SU-DHL-6 (cell line): ENCODE results near the gene PRSS57.

Source experiments
- H2AFZ ChIP-seq: fragments of 200-600 bp; sonication (generic); 2 replicates; pipeline ENCODE4 v1.6.1; 2014; ENCODE audit warnings: low read depth, mild to moderate bottlenecking, moderate library complexity, mixed read lengths, antibody characterized with exemption, low read length; ENCODE audit not compliant: severe bottlenecking
- H3F3A ChIP-seq: fragments of 200-600 bp; shearing (Covaris generic); 2 replicates; pipeline ENCODE4 v1.6.0; 2016; ENCODE audit warnings: antibody characterized with exemption, mild to moderate bottlenecking; ENCODE audit not compliant: insufficient read depth
- H3K27ac ChIP-seq: fragments of 200-600 bp; sonication (generic); 2 replicates; pipeline ENCODE4 v1.5.1; 2016; ENCODE audit warnings: low read depth, mild to moderate bottlenecking, low read length, moderate library complexity, mixed read lengths
- H3K27me3 ChIP-seq: fragments of 200-600 bp; sonication (generic), shearing (Covaris generic); 2 replicates; pipeline ENCODE4 v1.6.0; 2014; ENCODE audit warnings: mild to moderate bottlenecking, low read length
- H3K36me3 ChIP-seq: fragments of 200-600 bp; sonication (generic); 2 replicates; pipeline ENCODE4 v1.6.1; 2014; ENCODE audit warnings: mild to moderate bottlenecking, low read length, mixed read lengths
- H3K4me2 ChIP-seq: fragments of 300-600, 200-600 bp; shearing (Covaris generic), sonication (generic); 2 replicates; pipeline ENCODE4 v1.6.0; 2014; ENCODE audit warnings: low read length, low read depth, mild to moderate bottlenecking; ENCODE audit not compliant: poor library complexity, severe bottlenecking
- H3K4me3 ChIP-seq: fragments of 200-600 bp; sonication (generic); 2 replicates; pipeline ENCODE4 v1.5.1; 2014; ENCODE audit warnings: antibody characterized with exemption, low read length, mild to moderate bottlenecking, mixed read lengths; ENCODE audit not compliant: insufficient read depth, poor library complexity, severe bottlenecking
- H3K79me2 ChIP-seq: fragments of 200-600 bp; sonication (generic); 2 replicates; pipeline ENCODE4 v1.6.1; 2014; ENCODE audit warnings: mild to moderate bottlenecking, low read length, moderate library complexity; ENCODE audit not compliant: insufficient read depth
- H3K9ac ChIP-seq: fragments of 200-600 bp; sonication (generic); 2 replicates; pipeline ENCODE4 v1.7.0; 2014; ENCODE audit warnings: mild to moderate bottlenecking, low read length
- H3K9me2 ChIP-seq: fragments of 200-600 bp; sonication (generic); replicated peaks from 2 replicates; pipeline ENCODE4 v1.6.1; 2014; ENCODE audit warnings: low read length; ENCODE audit not compliant: insufficient read depth
- H3K9me3 ChIP-seq: fragments of 200-600 bp; sonication (generic); 2 replicates; pipeline ENCODE4 v1.6.1; 2014; ENCODE audit warnings: low read length, mixed read lengths; ENCODE audit not compliant: insufficient read depth
- H4K20me1 ChIP-seq: fragments of 200-600 bp; sonication (generic); 2 replicates; pipeline ENCODE4 v1.6.1; 2014; ENCODE audit warnings: low read depth, mild to moderate bottlenecking, antibody characterized with exemption, low read length, moderate library complexity, mixed read lengths
- EZH2phosphoT487 ChIP-seq: fragments of 200-600 bp; sonication (generic), shearing (Covaris generic); conservative IDR thresholded peaks from 2 replicates; pipeline ENCODE4 v1.6.1; 2018; ENCODE audit warnings: mild to moderate bottlenecking, antibody characterized with exemption, low read length, moderate library complexity, mixed read lengths
- TF ChIP-seq, protein P1 (sequence below): fragments of 200-600 bp; sonication (generic); IDR thresholded peaks from one replicate; pipeline ENCODE4 v1.5.1; 2017; ENCODE audit warnings: antibody characterized with exemption, mild to moderate bottlenecking, low read length, moderate library complexity; ENCODE audit not compliant: insufficient read depth, poor library complexity, severe bottlenecking

Gene PRSS57

DNA sequence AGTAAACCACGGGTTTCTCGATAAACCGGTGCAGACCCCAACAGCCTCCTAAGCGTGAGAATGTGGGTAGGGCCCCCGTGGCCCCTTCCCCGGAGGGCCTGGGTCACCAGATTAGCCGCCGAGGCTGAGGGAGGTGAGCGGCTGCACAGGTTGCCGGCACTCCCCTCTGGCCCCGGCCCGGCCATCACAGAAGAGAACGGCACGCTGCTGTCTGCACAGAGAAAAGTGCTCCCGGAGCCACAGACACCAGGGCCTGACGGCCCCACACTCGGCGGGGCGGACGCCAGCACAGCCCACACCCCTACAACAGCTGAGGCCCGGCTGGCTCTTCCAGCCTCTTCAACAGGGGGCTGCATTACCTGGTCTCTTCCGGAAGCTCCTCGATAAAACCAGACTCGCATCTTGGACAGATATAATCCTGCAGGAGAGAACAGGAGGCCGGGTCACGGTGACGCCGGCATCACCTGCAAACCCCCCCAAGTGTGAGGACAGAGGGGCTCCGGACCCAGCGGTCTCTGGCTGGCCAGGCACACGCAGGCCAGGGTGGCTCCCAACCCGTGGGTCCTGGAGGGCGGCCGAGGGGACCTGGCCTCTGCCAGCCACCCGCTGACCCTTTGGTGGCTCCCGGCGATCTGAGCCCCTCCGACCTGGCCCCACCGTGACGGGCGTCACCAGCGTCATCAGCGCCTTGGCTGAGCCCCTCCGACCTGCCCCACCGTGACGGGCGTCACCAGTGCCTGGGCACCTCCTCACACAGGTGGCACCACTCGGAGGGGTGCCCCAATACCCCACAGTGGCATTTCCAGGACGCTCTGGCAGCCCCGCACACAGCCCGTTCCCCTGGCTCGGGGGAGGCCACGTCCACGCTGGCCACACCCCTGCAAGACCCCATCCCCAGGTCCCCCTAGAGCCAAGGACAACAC is 42.5 kb downstream of the PRSS57 start:
- Histone ChIP-seq H3K79me2 (peaks cover 55% of the 10 kb centered on the region), H3K9me3 (no peaks in the 10 kb centered on the region), H3K9me2 (no peaks in the 10 kb centered on the region), H3K4me2 (no peak overlapping the region), H3K4me3 (no peak overlapping the region), H3K36me3 (no peaks in the 10 kb centered on the region), H4K20me1 (peaks cover 18% of the 10 kb centered on the region), H2AFZ (no peak overlapping the region), H3K27me3 (no peaks in the 10 kb centered on the region), H3K27ac (no peak overlapping the region), H3K9ac (no peak overlapping the region), H3F3A (no peaks in the 10 kb centered on the region)
- TF ChIP-seq, protein P1, sequence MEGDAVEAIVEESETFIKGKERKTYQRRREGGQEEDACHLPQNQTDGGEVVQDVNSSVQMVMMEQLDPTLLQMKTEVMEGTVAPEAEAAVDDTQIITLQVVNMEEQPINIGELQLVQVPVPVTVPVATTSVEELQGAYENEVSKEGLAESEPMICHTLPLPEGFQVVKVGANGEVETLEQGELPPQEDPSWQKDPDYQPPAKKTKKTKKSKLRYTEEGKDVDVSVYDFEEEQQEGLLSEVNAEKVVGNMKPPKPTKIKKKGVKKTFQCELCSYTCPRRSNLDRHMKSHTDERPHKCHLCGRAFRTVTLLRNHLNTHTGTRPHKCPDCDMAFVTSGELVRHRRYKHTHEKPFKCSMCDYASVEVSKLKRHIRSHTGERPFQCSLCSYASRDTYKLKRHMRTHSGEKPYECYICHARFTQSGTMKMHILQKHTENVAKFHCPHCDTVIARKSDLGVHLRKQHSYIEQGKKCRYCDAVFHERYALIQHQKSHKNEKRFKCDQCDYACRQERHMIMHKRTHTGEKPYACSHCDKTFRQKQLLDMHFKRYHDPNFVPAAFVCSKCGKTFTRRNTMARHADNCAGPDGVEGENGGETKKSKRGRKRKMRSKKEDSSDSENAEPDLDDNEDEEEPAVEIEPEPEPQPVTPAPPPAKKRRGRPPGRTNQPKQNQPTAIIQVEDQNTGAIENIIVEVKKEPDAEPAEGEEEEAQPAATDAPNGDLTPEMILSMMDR: no peak
- TF ChIP-seq EZH2phosphoT487: no peak

DNA sequence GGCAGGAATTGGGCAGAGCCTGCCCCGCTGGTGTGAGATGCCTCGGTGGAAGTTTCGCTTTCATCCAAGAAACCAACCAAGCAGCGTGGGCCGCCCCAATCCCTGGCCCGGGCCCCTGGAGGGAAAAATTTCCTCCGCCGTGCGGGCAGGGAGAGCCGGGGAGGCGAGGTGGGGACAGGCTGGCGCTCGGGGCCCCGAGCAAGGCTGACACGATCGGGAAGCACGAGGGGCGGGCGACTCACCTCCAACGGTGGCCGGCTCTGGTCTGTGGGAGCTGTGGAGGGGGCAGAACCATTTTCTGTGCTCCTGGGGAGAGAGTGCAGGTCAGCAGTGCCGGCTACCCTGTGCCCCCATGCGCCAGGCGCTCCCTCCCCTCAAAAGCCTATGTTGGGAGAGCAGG is 43.3 kb downstream of the PRSS57 start:
- H2AFZ ChIP-seq: no peak overlapping the region
- H3K36me3 ChIP-seq: no peaks in the 10 kb centered on the region
- TF ChIP-seq EZH2phosphoT487: no peak
- TF ChIP-seq, protein P1: no peak
- H3K9ac ChIP-seq: no peak overlapping the region
- H3K79me2 ChIP-seq: peaks cover 48% of the 10 kb centered on the region
- no peaks in the 10 kb centered on the region for H3K27me3 ChIP-seq
- peaks cover 18% of the 10 kb centered on the region for H4K20me1 ChIP-seq
- H3K9me2 ChIP-seq: no peaks in the 10 kb centered on the region
- no peak overlapping the region for H3K27ac ChIP-seq
- H3F3A ChIP-seq: no peaks in the 10 kb centered on the region
- no peak overlapping the region for H3K4me3 ChIP-seq
- H3K4me2 ChIP-seq: no peak overlapping the region
- H3K9me3 ChIP-seq: no peaks in the 10 kb centered on the region

DNA sequence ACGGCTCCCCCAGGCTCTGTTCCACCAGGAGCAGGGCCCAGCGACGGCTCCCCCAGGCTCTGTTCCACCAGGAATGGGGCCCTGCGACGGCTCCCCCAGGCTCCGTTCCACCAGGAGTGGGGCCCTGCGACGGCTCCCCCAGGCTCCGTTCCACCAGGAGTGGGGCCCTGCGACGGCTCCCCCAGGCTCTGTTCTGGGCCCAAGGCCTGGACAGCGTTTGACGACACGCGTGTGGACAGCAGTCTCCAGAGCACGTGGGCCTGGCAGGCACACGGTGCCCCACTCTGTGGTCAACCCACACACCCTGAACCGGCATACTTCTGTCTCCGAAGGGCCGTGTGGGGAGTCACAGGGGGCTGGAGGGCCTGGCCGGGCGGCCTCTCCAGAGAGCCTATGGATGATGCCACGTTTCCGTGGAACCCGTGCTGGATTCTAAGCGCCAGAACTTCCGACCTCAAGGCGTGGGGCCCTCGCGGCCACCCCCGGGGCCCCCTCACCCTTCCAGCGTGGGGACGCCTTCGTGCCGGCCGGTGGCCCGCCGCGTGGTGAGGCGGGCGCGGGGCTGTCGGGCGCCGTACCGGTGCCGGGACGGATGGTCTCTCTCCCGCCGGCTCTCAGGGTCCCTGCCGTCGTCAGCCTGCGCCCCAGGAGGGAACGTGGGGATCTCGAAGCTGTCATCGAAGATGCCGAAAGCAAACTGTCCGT is 44.0 kb downstream of the PRSS57 start:
- H3K9ac ChIP-seq: no peak overlapping the region
- no peak overlapping the region for H3K4me3 ChIP-seq
- no peaks in the 10 kb centered on the region for H3F3A ChIP-seq
- no peaks in the 10 kb centered on the region for H3K36me3 ChIP-seq
- no peak overlapping the region for H3K4me2 ChIP-seq
- H3K9me2 ChIP-seq: no peaks in the 10 kb centered on the region
- peaks cover 18% of the 10 kb centered on the region for H4K20me1 ChIP-seq
- H2AFZ ChIP-seq: no peak overlapping the region
- no peak overlapping the region for H3K27ac ChIP-seq
- no peaks in the 10 kb centered on the region for H3K9me3 ChIP-seq
- no peaks in the 10 kb centered on the region for H3K27me3 ChIP-seq
- peaks cover 41% of the 10 kb centered on the region for H3K79me2 ChIP-seq
- no peak for TF ChIP-seq EZH2phosphoT487
- TF ChIP-seq, protein P1: no peak
